Nephron progenitor cell (in vitro differentiated cells): ENCODE data around the gene EBF3.
A peak's percentile ranks its signal among the peaks of the same experiment; 100 is the strongest.

ENCODE experiments used
- DNase-seq: peaks from one replicate; pipeline ENCODE4 v3.0.0; 2021
- H3K27ac Mint-ChIP-seq: 2 replicates; pipeline ENCODE4 v1.8.0; 2021; ENCODE audit warnings: mild to moderate bottlenecking, moderate library complexity, mixed read lengths
- H3K27me3 Mint-ChIP-seq: 2 replicates; pipeline ENCODE4 v1.8.0; 2021; ENCODE audit warnings: mild to moderate bottlenecking, low read depth, mixed read lengths; ENCODE audit not compliant: poor library complexity
- H3K36me3 Mint-ChIP-seq: 2 replicates; pipeline ENCODE4 v1.8.0; 2021; ENCODE audit warnings: low read depth, mixed read lengths
- H3K4me1 Mint-ChIP-seq: 2 replicates; pipeline ENCODE4 v1.8.0; 2021; ENCODE audit warnings: mixed read lengths
- H3K4me3 Mint-ChIP-seq: 2 replicates; pipeline ENCODE4 v1.8.0; 2021; ENCODE audit warnings: mild to moderate bottlenecking, moderate library complexity, mixed read lengths
- H3K9me3 Mint-ChIP-seq: 2 replicates; pipeline ENCODE4 v1.8.0; 2021; ENCODE audit warnings: mild to moderate bottlenecking, moderate library complexity, mixed read lengths
- CTCF ChIP-seq: fragments of 200-600 bp; sonication (generic); IDR thresholded peaks from 2 replicates; pipeline ENCODE4 v1.5.0; 2021; ENCODE audit warnings: antibody characterized with exemption

Gene EBF3

GRCh38 chr10:129963641-129964501 is at the start of gene EBF3:
Gene EBF3 (minus strand): TSS chr10:129964274. CDS start chr10:129963768, 506 bp downstream.
- peak; percentile 93 for DNase-seq
- peaks cover 89% of the 10 kb centered on the region for H3K27me3 Mint-ChIP-seq
- peaks cover 36% of the 10 kb centered on the region for H3K4me1 Mint-ChIP-seq
- no peaks in the 10 kb centered on the region for H3K9me3 Mint-ChIP-seq
- TF ChIP-seq CTCF = no peak
- H3K4me3 Mint-ChIP-seq = peak within 1 kb of the TSS; percentile 87
- no peak within 1 kb of the TSS for H3K27ac Mint-ChIP-seq
- no peaks in the 10 kb centered on the region for H3K36me3 Mint-ChIP-seq

GRCh38 chr10:130013335-130014262 is 49.5 kb upstream of the EBF3 start:
- Mint-ChIP-seq H3K4me3 (no peak overlapping the region), H3K27me3 (peaks cover 7% of the 10 kb centered on the region), H3K4me1 (peaks cover 37% of the 10 kb centered on the region), H3K9me3 (no peaks in the 10 kb centered on the region), H3K36me3 (no peaks in the 10 kb centered on the region), H3K27ac (no peak overlapping the region)
- TF ChIP-seq CTCF = no peak
- DNase-seq = no peak

- peaks cover 8% of the 10 kb centered on the region for H3K27me3 Mint-ChIP-seq
- H3K4me1 Mint-ChIP-seq = peaks cover 37% of the 10 kb centered on the region
- no peak for DNase-seq
- H3K4me3 Mint-ChIP-seq = no peak overlapping the region
- H3K9me3 Mint-ChIP-seq = no peaks in the 10 kb centered on the region
- H3K27ac Mint-ChIP-seq = no peak overlapping the region
- no peaks in the 10 kb centered on the region for H3K36me3 Mint-ChIP-seq
- no peak for TF ChIP-seq CTCF
Observed at GRCh38 chr10:130012129-130012528, 48.1 kb upstream of the EBF3 start.

GRCh38 chr10:130010653-130011052 is 46.6 kb upstream of the EBF3 start:
- Mint-ChIP-seq H3K27me3 (peaks cover 17% of the 10 kb centered on the region), H3K4me1 (peaks cover 37% of the 10 kb centered on the region), H3K27ac (no peak overlapping the region), H3K9me3 (peaks cover 2% of the 10 kb centered on the region), H3K36me3 (no peaks in the 10 kb centered on the region), H3K4me3 (no peak overlapping the region)
- TF ChIP-seq CTCF = no peak
- DNase-seq = no peak

- peaks cover 31% of the 10 kb centered on the region for H3K4me1 Mint-ChIP-seq
- H3K9me3 Mint-ChIP-seq = peaks cover 15% of the 10 kb centered on the region
- peaks cover 24% of the 10 kb centered on the region for H3K27me3 Mint-ChIP-seq
- no peak for DNase-seq
- no peak overlapping the region for H3K4me3 Mint-ChIP-seq
- H3K27ac Mint-ChIP-seq = no peak overlapping the region
- no peaks in the 10 kb centered on the region for H3K36me3 Mint-ChIP-seq
- no peak for TF ChIP-seq CTCF
Observed at GRCh38 chr10:130009228-130009627, 45.2 kb upstream of the EBF3 start.
